ENCODE results near the gene HSPB1.

GRCh38 chr7:76310102-76310957 is 7.9 kb downstream of the HSPB1 start:
- TF ChIP-seq POLR2AphosphoS5 (IDR thresholded peaks at IDR 0.05; ENCODE audit: low read depth, low read length) (no peak), POLR2A (IDR thresholded peaks at IDR 0.05; ENCODE audit: low read depth, low read length) (no peak)

Measured in GM12891 (cell line).